GM23338 (cell line): ENCODE results near the gene TEAD2. TPM values are rescaled to one million over a fixed set of nuclear protein-coding genes. Genes with fewer than 3 reads are reported as not detected.
"Not testable (repeated sequence)": the region's sequence is repeated elsewhere in the genome, so short reads cannot be mapped to it uniquely, and the experiment has no call there.

ENCODE experiments used
- ATAC-seq: fragments of 200-7000 bp; cut with Tn5 transposase; 3 replicates; pipeline ENCODE4 v1.9.1; 2020
- DNase-seq: peaks from one replicate; pipeline ENCODE4 v3.0.0-alpha.2; 2015; ENCODE audit warnings: low spot score
- H2AFZ ChIP-seq: fragments of 200-600 bp; sonication (generic); 2 replicates; pipeline ENCODE4 v1.8.0; 2016; ENCODE audit warnings: antibody characterized with exemption, mild to moderate bottlenecking, moderate library complexity
- H3F3A ChIP-seq: fragments of 200-600 bp; sonication (generic); replicated peaks from 2 replicates; pipeline ENCODE4 v1.8.0; 2017; ENCODE audit warnings: antibody characterized with exemption, mixed run types, low read depth
- H3K27ac ChIP-seq: fragments of 200-600 bp; sonication (generic); 2 replicates; pipeline ENCODE4 v1.6.1; 2016; ENCODE audit warnings: low read depth
- H3K27me3 ChIP-seq: fragments of 200-600 bp; sonication (generic); 2 replicates; pipeline ENCODE4 v1.8.0; 2016; ENCODE audit warnings: mild to moderate bottlenecking, mixed run types, moderate library complexity; ENCODE audit not compliant: insufficient read depth
- H3K36me3 ChIP-seq: fragments of 200-600 bp; sonication (generic); 2 replicates; pipeline ENCODE4 v1.8.0; 2016; ENCODE audit warnings: mild to moderate bottlenecking; ENCODE audit not compliant: insufficient read depth
- H3K4me1 ChIP-seq: fragments of 200-600 bp; sonication (generic); 2 replicates; pipeline ENCODE4 v1.8.0; 2016; ENCODE audit warnings: mild to moderate bottlenecking, moderate library complexity; ENCODE audit not compliant: insufficient read depth
- H3K4me2 ChIP-seq: fragments of 200-600 bp; sonication (generic); 2 replicates; pipeline ENCODE4 v1.7.1; 2017; ENCODE audit warnings: mixed run types
- H3K4me3 ChIP-seq: fragments of 200-600 bp; sonication (generic); 2 replicates; pipeline ENCODE4 v1.6.1; 2016; ENCODE audit warnings: mixed run types
- H3K79me2 ChIP-seq: fragments of 200-600 bp; sonication (generic); replicated peaks from 2 replicates; pipeline ENCODE4 v1.8.0; 2017; ENCODE audit warnings: mild to moderate bottlenecking; ENCODE audit not compliant: insufficient read depth
- H3K9me2 ChIP-seq: fragments of 200-600 bp; sonication (generic); 2 replicates; pipeline ENCODE4 v1.8.0; 2017; ENCODE audit not compliant: insufficient read depth
- H4K20me1 ChIP-seq: fragments of 200-600 bp; sonication (generic); replicated peaks from 2 replicates; pipeline ENCODE4 v1.8.0; 2017; ENCODE audit warnings: mild to moderate bottlenecking; ENCODE audit not compliant: insufficient read depth
- H3K27ac Mint-ChIP-seq: 2 replicates; pipeline ENCODE4 v1.8.0; 2020; ENCODE audit warnings: inconsistent platforms, mild to moderate bottlenecking, moderate library complexity, mixed read lengths
- H3K27me3 Mint-ChIP-seq: 3 replicates; pipeline ENCODE4 v1.8.0; 2022; ENCODE audit warnings: low read depth, mild to moderate bottlenecking, moderate library complexity, mixed read lengths, inconsistent platforms; ENCODE audit not compliant: insufficient read depth, poor library complexity
- H3K36me3 Mint-ChIP-seq: 3 replicates; pipeline ENCODE4 v1.8.0; 2021; ENCODE audit warnings: low read depth, mild to moderate bottlenecking, inconsistent platforms, moderate library complexity, mixed read lengths
- H3K4me1 Mint-ChIP-seq: 3 replicates; pipeline ENCODE4 v1.8.0; 2020; ENCODE audit warnings: mild to moderate bottlenecking, inconsistent platforms, mixed read lengths
- H3K4me3 Mint-ChIP-seq: 3 replicates; pipeline ENCODE4 v1.8.0; 2021; ENCODE audit warnings: moderate library complexity, mild to moderate bottlenecking, inconsistent platforms, mixed read lengths
- H3K9me3 Mint-ChIP-seq: 3 replicates; pipeline ENCODE4 v1.8.0; 2020; ENCODE audit warnings: moderate library complexity, mild to moderate bottlenecking, inconsistent platforms, mixed read lengths
- EZH2 ChIP-seq: fragments of 200-600 bp; sonication (generic); IDR thresholded peaks from one replicate; pipeline ENCODE4 v1.8.0; 2017; ENCODE audit warnings: antibody characterized with exemption, mild to moderate bottlenecking, low read depth; ENCODE audit not compliant: unreplicated experiment
- ZNF331 ChIP-seq: fragments of 250-450 bp; sonication (Bioruptor Pico); IDR thresholded peaks from 2 replicates; pipeline ENCODE4 v1.5.0; 2020; ENCODE audit warnings: low read depth, mild to moderate bottlenecking, moderate library complexity
- polyA plus RNA-seq: library from polyadenylated mRNA; unstranded; fragments of >200 nt; fragmentation: Nextera tagmentation; extraction: Ambion mirVana; gene quantifications from 2 replicates; pipeline ENCODE4 v1.2.1, GENCODE V29; 2016
- total RNA-seq: library from RNA; depleted of rRNA; stranded (reverse); fragments of >200 nt; shearing (Covaris generic); gene quantifications from 2 replicates; pipeline ENCODE4 v1.2.3, GENCODE V29; 2014
- TF ChIP-seq, protein P1 (sequence below): fragments of 250-450 bp; sonication (Bioruptor Pico); IDR thresholded peaks from 2 replicates; pipeline ENCODE4 v1.5.0; 2020; ENCODE audit warnings: mild to moderate bottlenecking, moderate library complexity
- TF ChIP-seq, protein P2 (sequence below): IDR thresholded peaks from one replicate; pipeline ENCODE4 v1.6.1; 2018; ENCODE audit warnings: antibody characterized with exemption; ENCODE audit not compliant: unreplicated experiment

Gene TEAD2
- total and polyA plus RNA-seq, 2 experiments from 2014 or later, result 30.3 to 82.5 TPM

DNA sequence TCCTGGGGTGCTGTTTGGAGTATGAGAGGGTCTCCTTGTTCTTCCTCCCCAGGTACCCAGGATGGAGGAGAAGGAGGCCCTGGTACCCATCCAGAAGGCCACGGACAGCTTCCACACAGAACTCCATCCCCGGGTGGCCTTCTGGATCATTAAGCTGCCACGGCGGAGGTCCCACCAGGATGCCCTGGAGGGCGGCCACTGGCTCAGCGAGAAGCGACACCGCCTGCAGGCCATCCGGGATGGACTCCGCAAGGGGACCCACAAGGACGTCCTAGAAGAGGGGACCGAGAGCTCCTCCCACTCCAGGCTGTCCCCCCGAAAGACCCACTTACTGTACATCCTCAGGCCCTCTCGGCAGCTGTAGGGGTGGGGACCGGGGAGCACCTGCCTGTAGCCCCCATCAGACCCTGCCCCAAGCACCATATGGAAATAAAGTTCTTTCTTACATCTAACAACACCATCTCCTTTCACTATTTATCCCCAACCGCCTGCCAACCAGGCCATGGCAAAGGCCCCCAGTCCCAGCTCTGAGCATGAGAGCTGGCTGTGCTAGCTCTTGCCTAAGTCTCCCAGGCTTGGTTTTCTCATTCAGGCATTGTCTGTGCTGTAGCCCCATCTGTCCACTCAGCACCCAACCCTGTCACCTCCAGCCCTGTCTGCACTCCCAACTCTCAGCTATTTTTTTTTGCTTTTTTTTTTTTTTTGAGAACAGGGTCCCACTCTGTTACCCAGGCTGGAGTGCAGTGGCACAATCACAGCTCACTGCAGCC, 12.6 kb upstream of the TEAD2 start (continued):
- TF ChIP-seq, protein P1, sequence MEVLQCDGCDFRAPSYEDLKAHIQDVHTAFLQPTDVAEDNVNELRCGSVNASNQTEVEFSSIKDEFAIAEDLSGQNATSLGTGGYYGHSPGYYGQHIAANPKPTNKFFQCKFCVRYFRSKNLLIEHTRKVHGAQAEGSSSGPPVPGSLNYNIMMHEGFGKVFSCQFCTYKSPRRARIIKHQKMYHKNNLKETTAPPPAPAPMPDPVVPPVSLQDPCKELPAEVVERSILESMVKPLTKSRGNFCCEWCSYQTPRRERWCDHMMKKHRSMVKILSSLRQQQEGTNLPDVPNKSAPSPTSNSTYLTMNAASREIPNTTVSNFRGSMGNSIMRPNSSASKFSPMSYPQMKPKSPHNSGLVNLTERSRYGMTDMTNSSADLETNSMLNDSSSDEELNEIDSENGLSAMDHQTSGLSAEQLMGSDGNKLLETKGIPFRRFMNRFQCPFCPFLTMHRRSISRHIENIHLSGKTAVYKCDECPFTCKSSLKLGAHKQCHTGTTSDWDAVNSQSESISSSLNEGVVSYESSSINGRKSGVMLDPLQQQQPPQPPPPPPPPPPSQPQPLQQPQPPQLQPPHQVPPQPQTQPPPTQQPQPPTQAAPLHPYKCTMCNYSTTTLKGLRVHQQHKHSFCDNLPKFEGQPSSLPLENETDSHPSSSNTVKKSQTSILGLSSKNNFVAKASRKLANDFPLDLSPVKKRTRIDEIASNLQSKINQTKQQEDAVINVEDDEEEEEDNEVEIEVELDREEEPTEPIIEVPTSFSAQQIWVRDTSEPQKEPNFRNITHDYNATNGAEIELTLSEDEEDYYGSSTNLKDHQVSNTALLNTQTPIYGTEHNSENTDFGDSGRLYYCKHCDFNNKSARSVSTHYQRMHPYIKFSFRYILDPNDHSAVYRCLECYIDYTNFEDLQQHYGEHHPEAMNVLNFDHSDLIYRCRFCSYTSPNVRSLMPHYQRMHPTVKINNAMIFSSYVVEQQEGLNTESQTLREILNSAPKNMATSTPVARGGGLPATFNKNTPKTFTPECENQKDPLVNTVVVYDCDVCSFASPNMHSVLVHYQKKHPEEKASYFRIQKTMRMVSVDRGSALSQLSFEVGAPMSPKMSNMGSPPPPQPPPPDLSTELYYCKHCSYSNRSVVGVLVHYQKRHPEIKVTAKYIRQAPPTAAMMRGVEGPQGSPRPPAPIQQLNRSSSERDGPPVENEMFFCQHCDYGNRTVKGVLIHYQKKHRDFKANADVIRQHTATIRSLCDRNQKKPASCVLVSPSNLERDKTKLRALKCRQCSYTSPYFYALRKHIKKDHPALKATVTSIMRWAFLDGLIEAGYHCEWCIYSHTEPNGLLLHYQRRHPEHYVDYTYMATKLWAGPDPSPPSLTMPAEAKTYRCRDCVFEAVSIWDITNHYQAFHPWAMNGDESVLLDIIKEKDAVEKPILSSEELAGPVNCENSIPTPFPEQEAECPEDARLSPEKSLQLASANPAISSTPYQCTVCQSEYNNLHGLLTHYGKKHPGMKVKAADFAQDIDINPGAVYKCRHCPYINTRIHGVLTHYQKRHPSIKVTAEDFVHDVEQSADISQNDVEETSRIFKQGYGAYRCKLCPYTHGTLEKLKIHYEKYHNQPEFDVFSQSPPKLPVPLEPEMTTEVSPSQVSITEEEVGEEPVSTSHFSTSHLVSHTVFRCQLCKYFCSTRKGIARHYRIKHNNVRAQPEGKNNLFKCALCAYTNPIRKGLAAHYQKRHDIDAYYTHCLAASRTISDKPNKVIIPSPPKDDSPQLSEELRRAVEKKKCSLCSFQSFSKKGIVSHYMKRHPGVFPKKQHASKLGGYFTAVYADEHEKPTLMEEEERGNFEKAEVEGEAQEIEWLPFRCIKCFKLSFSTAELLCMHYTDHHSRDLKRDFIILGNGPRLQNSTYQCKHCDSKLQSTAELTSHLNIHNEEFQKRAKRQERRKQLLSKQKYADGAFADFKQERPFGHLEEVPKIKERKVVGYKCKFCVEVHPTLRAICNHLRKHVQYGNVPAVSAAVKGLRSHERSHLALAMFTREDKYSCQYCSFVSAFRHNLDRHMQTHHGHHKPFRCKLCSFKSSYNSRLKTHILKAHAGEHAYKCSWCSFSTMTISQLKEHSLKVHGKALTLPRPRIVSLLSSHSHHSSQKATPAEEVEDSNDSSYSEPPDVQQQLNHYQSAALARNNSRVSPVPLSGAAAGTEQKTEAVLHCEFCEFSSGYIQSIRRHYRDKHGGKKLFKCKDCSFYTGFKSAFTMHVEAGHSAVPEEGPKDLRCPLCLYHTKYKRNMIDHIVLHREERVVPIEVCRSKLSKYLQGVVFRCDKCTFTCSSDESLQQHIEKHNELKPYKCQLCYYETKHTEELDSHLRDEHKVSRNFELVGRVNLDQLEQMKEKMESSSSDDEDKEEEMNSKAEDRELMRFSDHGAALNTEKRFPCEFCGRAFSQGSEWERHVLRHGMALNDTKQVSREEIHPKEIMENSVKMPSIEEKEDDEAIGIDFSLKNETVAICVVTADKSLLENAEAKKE (CRISPR knock-in tag), result no peak
- TF ChIP-seq EZH2 (no peak), ZNF331 (no peak)
- TF ChIP-seq, protein P2, sequence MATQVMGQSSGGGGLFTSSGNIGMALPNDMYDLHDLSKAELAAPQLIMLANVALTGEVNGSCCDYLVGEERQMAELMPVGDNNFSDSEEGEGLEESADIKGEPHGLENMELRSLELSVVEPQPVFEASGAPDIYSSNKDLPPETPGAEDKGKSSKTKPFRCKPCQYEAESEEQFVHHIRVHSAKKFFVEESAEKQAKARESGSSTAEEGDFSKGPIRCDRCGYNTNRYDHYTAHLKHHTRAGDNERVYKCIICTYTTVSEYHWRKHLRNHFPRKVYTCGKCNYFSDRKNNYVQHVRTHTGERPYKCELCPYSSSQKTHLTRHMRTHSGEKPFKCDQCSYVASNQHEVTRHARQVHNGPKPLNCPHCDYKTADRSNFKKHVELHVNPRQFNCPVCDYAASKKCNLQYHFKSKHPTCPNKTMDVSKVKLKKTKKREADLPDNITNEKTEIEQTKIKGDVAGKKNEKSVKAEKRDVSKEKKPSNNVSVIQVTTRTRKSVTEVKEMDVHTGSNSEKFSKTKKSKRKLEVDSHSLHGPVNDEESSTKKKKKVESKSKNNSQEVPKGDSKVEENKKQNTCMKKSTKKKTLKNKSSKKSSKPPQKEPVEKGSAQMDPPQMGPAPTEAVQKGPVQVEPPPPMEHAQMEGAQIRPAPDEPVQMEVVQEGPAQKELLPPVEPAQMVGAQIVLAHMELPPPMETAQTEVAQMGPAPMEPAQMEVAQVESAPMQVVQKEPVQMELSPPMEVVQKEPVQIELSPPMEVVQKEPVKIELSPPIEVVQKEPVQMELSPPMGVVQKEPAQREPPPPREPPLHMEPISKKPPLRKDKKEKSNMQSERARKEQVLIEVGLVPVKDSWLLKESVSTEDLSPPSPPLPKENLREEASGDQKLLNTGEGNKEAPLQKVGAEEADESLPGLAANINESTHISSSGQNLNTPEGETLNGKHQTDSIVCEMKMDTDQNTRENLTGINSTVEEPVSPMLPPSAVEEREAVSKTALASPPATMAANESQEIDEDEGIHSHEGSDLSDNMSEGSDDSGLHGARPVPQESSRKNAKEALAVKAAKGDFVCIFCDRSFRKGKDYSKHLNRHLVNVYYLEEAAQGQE, result no peak

DNA sequence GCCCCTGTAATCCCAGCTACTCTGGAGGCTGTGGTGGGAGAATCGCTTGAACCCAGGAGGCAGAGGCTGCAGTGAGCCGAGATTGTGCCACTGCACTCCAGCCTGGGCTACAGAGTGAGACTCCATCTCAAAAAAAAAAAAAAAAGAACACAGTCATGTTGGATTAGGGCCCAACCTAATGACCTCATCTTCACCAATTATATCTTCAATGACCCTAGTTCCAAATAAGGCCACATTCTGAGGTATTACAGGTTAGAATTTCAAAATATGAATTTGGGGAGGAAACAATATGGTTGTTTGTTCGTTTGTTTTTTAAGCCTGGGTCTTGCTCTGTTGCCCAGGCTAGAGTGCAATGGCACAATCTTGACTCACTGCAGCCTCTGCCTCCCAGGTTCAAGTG, 11.0 kb upstream of the TEAD2 start:
- not testable (repeated sequence) for ATAC-seq, H3F3A ChIP-seq, H3K79me2 ChIP-seq, H3K27ac ChIP-seq, H3K4me2 ChIP-seq, H3K27me3 Mint-ChIP-seq, H3K4me3 Mint-ChIP-seq, H3K4me1 Mint-ChIP-seq, H3K36me3 ChIP-seq, H3K4me1 ChIP-seq, H3K27me3 ChIP-seq, H4K20me1 ChIP-seq, H3K9me2 ChIP-seq, DNase-seq, H3K4me3 ChIP-seq, H3K27ac Mint-ChIP-seq
- H2AFZ ChIP-seq, result peak overlapping the region; percentile 90; the same call in 1 of the 2 replicates
- H3K36me3 Mint-ChIP-seq, result peaks cover 21% of the 10 kb centered on the region; the same call in 2 of the 3 replicates
- peaks cover 26% of the 10 kb centered on the region for H3K9me3 Mint-ChIP-seq
